ENCODE measurements around the gene GLUD2. TPM values are rescaled to one million over a fixed set of nuclear protein-coding genes. Genes with fewer than 3 reads are reported as not detected.
"Not testable (repeated sequence)": the region's sequence is repeated elsewhere in the genome, so short reads cannot be mapped to it uniquely, and the experiment has no call there.

GLUD2 gene
- total RNA-seq: under 1 TPM; 0.27 to 0.32 TPM

DNA sequence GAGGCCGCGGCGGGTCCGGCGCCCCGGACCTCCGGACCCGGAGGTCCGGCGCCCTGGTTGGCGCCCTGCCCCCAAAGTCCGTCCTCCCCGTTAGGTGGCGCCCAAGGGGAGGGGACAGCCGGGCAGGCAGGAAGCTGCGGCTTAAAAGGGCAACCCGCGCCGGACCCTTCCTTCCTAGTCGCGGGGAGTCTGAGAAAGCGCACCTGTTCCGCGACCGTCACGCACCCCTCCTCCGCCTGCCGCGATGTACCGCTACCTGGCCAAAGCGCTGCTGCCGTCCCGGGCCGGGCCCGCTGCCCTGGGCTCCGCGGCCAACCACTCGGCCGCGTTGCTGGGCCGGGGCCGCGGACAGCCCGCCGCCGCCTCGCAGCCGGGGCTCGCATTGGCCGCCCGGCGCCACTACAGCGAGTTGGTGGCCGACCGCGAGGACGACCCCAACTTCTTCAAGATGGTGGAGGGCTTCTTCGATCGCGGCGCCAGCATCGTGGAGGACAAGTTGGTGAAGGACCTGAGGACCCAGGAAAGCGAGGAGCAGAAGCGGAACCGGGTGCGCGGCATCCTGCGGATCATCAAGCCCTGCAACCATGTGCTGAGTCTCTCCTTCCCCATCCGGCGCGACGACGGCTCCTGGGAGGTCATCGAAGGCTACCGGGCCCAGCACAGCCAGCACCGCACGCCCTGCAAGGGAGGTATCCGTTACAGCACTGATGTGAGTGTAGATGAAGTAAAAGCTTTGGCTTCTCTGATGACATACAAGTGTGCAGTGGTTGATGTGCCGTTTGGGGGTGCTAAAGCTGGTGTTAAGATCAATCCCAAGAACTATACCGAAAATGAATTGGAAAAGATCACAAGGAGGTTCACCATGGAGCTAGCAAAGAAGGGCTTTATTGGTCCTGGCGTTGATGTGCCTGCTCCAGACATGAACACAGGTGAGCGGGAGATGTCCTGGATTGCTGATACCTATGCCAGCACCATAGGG, at the start of gene GLUD2:
Gene GLUD2, plus strand, starts transcription at position 170 of the 979 bp plus-strand sequence. Its CDS starts 75 bp downstream, at position 245.
- CTCF ChIA-PET; H3K27ac Mint-ChIP-seq; DNase-seq; H3K4me3 Mint-ChIP-seq; H3K4me1 Mint-ChIP-seq; H3K36me3 Mint-ChIP-seq (ENCODE audit: low read depth); POLR2A ChIA-PET; H3K9me3 Mint-ChIP-seq: not testable (repeated sequence)
- peaks cover 16% of the 10 kb centered on the region for H3K27me3 Mint-ChIP-seq

DNA sequence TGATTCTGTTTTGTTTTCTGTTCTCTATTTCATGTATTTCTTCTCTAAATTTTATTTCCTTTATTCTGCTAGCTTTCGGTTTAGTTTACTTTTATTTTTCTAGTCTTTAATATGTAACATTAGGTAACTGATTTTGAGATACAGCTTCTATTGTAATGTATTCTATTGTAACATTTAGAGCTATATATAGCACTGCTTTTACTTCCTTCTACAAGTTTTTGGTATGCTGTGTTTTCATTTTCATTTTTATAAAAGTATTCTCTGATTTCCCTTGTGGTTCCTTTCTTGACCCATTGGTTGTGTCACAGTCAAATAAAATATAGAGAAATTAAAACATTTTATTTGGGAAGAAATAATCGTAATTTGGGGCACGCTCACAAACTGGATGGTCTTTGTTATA, 48.0 kb upstream of the GLUD2 start:
- no peaks in the 10 kb centered on the region for H3K4me1 Mint-ChIP-seq
- ChIA-PET CTCF (no interaction called here), POLR2A (no interaction called here)
- no peak for DNase-seq
- no peaks in the 10 kb centered on the region for H3K36me3 Mint-ChIP-seq (ENCODE audit: low read depth)
- no peak overlapping the region for H3K4me3 Mint-ChIP-seq
- H3K27me3 Mint-ChIP-seq: no peaks in the 10 kb centered on the region
- H3K9me3 Mint-ChIP-seq: no peaks in the 10 kb centered on the region
- H3K27ac Mint-ChIP-seq: no peak overlapping the region

DNA sequence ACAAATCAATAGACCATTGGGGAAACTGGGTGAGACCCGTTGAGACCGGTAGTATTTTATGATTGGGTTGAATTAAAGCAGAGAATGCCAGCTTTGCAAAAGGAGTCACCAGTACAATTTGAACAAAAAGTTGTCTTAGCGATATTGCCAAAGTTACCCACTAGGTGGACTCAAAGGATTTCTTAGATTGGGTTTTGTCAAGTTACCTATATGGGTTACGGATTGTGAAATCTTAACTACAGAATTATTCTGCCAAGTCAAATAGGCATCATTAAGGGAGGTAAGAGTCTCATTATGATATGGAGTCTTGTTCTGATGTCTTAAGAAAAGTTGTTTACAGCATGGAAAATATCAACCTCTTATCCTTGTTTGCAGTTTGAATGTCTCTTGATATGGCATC, 46.8 kb upstream of the GLUD2 start:
- Mint-ChIP-seq H3K9me3 (no peaks in the 10 kb centered on the region), H3K27ac (no peak overlapping the region), H3K27me3 (no peaks in the 10 kb centered on the region), H3K36me3 (ENCODE audit: low read depth) (no peaks in the 10 kb centered on the region), H3K4me3 (no peak overlapping the region), H3K4me1 (no peaks in the 10 kb centered on the region)
- ChIA-PET CTCF (no interaction called here), POLR2A (no interaction called here)
- no peak for DNase-seq

DNA sequence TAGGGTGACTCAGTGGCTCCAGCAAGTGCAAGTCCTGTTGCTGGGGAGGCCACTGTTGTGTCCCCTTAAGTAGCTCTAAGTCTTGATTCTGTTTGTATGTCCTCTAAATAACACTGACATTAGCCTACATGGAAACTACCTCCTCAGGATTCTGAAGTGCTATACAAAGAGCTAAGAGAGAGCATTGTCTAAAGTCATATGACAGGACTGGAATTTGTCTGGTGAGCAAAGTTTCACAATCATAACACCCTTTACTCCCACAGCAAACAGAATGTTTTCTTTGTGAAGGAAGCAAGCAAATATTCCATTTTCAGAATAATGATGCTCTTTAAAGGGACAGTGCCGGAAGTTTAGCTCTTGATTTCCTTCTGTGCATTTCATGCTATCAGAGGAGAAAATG, 38.5 kb upstream of the GLUD2 start:
- H3K36me3 Mint-ChIP-seq (ENCODE audit: low read depth): no peaks in the 10 kb centered on the region

DNA sequence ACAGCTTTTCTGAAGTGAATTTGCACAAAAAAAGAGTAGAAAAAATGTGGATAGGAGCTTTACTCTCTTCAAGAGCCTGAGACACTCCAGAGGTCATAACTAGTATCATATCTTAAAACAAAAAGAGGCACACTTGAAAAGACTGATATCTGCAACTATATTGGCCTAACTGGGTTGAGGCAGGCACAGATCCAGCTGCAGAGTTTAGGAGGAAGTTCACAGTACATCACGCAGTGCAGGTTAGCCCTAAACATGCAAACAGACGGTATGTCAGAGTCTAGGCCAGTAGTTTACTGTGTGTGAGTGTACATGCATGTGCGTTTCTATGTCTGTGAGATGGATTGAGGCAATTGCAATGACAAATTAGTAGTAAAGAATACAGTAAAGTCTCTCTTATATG, 37.6 kb upstream of the GLUD2 start:
- H3K9me3 Mint-ChIP-seq: no peaks in the 10 kb centered on the region
- H3K27me3 Mint-ChIP-seq: no peaks in the 10 kb centered on the region
- H3K4me1 Mint-ChIP-seq: no peaks in the 10 kb centered on the region
- no peak overlapping the region for H3K27ac Mint-ChIP-seq
- no peak for DNase-seq
- no peaks in the 10 kb centered on the region for H3K36me3 Mint-ChIP-seq (ENCODE audit: low read depth)
- ChIA-PET CTCF (no interaction called here), POLR2A (no interaction called here)
- H3K4me3 Mint-ChIP-seq: no peak overlapping the region

More for the DNA sequence above, 38.5 kb upstream of the GLUD2 start:
- no peaks in the 10 kb centered on the region for H3K27me3 Mint-ChIP-seq
- no peak overlapping the region for H3K27ac Mint-ChIP-seq
- no peak for DNase-seq
- no peaks in the 10 kb centered on the region for H3K9me3 Mint-ChIP-seq
- no peaks in the 10 kb centered on the region for H3K4me1 Mint-ChIP-seq
- no peak overlapping the region for H3K4me3 Mint-ChIP-seq
- CTCF ChIA-PET: no interaction called here
- POLR2A ChIA-PET: no interaction called here

DNA sequence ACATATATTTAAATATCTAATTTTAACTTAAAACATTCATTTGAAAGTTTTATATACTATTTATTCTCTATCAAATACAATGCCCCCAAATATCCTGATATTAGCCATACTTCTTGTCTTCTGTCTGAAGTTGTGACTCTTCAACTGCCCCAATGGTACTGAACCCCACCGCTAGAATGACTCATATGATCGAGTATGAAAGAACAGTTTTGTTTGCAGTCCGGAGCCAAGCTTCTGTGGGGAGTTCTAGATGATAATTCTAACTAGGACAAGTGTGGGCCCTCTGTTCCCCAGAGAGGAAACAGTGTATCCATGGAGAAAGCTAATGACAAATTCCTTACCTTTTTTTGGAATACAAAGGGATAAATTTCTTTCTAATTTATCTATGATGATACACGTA, 37.2 kb upstream of the GLUD2 start:
- POLR2A ChIA-PET: no interaction called here
- CTCF ChIA-PET: no interaction called here
- DNase-seq: no peak
- no peaks in the 10 kb centered on the region for H3K36me3 Mint-ChIP-seq (ENCODE audit: low read depth)
- H3K27ac Mint-ChIP-seq: no peak overlapping the region
- H3K9me3 Mint-ChIP-seq: no peaks in the 10 kb centered on the region
- H3K4me3 Mint-ChIP-seq: no peak overlapping the region
- no peaks in the 10 kb centered on the region for H3K27me3 Mint-ChIP-seq
- no peaks in the 10 kb centered on the region for H3K4me1 Mint-ChIP-seq

DNA sequence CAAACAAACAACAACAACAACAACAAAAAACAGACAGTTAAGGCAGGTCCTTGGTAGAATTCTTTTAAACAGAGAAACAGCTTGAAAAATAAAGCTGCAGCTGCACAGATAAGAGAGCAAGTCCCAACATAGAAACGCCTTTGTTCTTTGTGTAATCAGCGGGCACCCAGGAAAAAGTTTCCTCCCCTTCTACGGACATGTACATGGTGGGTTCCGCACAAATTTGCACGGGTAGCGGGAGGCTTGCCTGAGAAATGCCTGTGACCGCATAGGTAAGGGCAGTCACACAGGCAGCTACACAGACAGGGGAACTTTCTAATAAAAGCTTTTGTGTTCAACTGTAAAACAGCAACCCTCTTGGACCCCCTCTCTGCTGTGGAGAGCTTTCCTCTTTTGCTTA, 36.2 kb upstream of the GLUD2 start:
- Mint-ChIP-seq H3K4me1 (no peaks in the 10 kb centered on the region), H3K27ac (no peak overlapping the region), H3K36me3 (ENCODE audit: low read depth) (no peaks in the 10 kb centered on the region), H3K4me3 (no peak overlapping the region), H3K27me3 (no peaks in the 10 kb centered on the region), H3K9me3 (no peaks in the 10 kb centered on the region)
- ChIA-PET CTCF (no interaction called here), POLR2A (no interaction called here)
- DNase-seq: no peak

DNA sequence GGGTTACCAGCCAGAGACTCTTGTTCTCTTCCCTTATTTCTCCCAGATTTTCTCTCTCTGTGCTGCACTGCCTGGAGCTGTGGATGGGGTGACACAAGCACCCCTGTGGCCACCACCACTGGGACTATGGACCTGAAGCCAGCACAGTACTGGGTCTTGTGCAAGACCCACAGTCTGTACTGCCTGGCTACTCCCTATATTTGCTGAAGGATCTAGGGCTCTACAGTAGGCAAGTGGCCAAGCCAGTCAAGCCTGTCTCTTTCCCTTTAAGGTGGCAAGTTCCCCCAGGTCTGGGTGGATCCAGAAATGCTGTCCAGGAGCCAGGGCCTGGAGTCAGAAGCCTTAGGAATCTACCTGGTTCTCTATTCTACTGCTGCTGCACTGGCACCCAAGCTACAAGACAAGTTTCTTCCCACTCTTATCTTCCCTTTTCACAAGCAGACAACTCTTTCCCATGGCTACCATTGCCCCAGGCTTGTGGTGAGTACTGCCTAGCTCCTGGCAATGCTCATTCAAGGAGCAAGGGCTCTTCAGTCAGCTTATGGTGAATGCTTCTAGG, 33.4 kb upstream of the GLUD2 start:
- POLR2A ChIA-PET: no interaction called here
- H3K27me3 Mint-ChIP-seq: no peaks in the 10 kb centered on the region
- H3K4me1 Mint-ChIP-seq: no peaks in the 10 kb centered on the region
- CTCF ChIA-PET: no interaction called here
- no peak for DNase-seq
- no peaks in the 10 kb centered on the region for H3K9me3 Mint-ChIP-seq
- no peak overlapping the region for H3K4me3 Mint-ChIP-seq
- no peak overlapping the region for H3K27ac Mint-ChIP-seq
- no peaks in the 10 kb centered on the region for H3K36me3 Mint-ChIP-seq (ENCODE audit: low read depth)

DNA sequence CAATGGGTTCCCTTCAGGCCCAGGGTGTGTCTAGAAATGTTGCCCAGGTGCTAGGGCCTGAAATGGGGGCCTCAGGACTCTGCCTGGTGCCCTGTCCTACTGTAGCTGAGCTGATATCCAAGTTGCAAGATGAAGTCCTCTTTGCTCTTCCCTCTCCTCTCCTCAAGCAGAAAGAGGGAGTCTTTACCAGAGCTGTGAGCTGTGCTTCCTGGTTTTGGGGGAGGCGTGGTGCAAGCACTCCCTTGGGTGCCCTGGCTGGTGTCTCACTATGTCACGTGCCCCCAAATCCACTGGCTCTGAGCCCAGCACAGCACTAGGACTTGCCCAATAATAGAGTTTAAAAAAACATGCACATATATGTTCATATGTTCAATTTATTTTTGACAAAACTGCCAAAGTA, 32.6 kb upstream of the GLUD2 start:
- Mint-ChIP-seq H3K9me3 (no peaks in the 10 kb centered on the region), H3K36me3 (ENCODE audit: low read depth) (no peaks in the 10 kb centered on the region), H3K27ac (no peak overlapping the region), H3K4me1 (no peaks in the 10 kb centered on the region), H3K4me3 (no peak overlapping the region), H3K27me3 (no peaks in the 10 kb centered on the region)
- POLR2A ChIA-PET: no interaction called here
- CTCF ChIA-PET: no interaction called here
- no peak for DNase-seq

DNA sequence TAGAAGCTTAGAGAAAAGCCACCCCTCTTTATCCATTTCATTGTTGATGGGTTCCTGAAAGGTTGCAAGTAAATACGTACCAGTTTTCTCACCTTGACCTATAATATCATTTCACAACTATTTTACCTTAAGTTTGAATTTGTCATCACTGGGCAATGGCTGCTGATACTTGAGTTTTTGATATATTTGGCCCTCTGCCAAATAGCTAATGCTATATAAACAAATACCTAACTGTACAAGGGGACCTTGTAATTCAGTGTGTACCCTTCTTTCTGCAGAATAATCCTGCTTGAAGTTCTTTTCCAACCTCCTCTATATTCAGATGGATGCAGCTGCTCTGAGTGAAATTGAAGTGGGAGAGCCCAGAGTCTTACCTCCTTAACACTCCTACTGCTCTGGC, 19.0 kb upstream of the GLUD2 start:
- ChIA-PET POLR2A (no interaction called here), CTCF (no interaction called here)
- no peaks in the 10 kb centered on the region for H3K9me3 Mint-ChIP-seq
- DNase-seq: no peak
- H3K4me3 Mint-ChIP-seq: no peak overlapping the region
- no peaks in the 10 kb centered on the region for H3K4me1 Mint-ChIP-seq
- no peaks in the 10 kb centered on the region for H3K27me3 Mint-ChIP-seq
- no peaks in the 10 kb centered on the region for H3K36me3 Mint-ChIP-seq (ENCODE audit: low read depth)
- H3K27ac Mint-ChIP-seq: no peak overlapping the region

DNA sequence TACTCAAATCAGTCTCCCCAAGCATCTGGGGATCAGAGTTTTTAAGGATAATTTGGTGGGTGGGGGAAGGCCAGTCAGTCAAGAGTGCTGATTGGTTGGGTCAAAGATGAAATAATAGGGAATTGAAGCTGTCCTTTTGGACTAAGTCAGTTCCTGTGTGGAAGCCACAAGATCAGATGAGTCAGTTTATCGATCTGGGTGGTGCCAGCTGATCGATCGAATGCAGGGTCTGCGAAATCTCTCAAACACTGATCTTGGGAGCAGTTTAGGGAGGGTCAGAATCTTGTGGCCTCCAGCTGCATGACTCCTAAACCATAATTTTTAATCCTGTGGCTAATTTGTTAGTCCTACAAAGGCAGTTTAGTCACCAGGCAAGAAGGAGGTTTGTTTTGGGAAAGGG, 17.3 kb upstream of the GLUD2 start:
- H3K36me3 Mint-ChIP-seq (ENCODE audit: low read depth): no peaks in the 10 kb centered on the region
- no peak overlapping the region for H3K4me3 Mint-ChIP-seq
- CTCF ChIA-PET: no interaction called here
- H3K4me1 Mint-ChIP-seq: no peaks in the 10 kb centered on the region
- H3K27ac Mint-ChIP-seq: no peak overlapping the region
- no peaks in the 10 kb centered on the region for H3K27me3 Mint-ChIP-seq
- POLR2A ChIA-PET: no interaction called here
- DNase-seq: no peak
- H3K9me3 Mint-ChIP-seq: no peaks in the 10 kb centered on the region

DNA sequence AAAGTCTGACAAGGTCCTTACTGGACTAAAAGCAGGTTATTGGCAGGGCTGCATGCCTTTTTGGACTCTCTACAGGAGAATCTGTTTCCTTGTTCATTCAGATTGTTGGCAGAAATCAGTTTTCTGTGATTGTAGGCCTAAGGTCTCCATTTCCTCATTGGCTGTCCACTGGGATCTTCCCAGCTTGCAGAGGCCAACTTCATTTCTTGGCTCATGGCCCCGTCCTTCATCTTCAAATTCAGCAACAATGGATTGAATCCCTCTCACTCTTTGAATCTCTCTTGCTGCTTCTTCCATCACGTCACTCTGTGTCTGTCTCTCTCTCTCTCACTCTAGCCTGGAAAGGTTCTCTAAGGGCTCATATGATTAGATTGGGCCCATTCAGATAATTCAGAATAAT, 14.9 kb upstream of the GLUD2 start:
- ChIA-PET CTCF (no interaction called here), POLR2A (no interaction called here)
- H3K27me3 Mint-ChIP-seq: no peaks in the 10 kb centered on the region
- no peaks in the 10 kb centered on the region for H3K9me3 Mint-ChIP-seq
- no peak overlapping the region for H3K4me3 Mint-ChIP-seq
- H3K4me1 Mint-ChIP-seq: no peaks in the 10 kb centered on the region
- H3K36me3 Mint-ChIP-seq (ENCODE audit: low read depth): no peaks in the 10 kb centered on the region
- H3K27ac Mint-ChIP-seq: no peak overlapping the region
- no peak for DNase-seq

DNA sequence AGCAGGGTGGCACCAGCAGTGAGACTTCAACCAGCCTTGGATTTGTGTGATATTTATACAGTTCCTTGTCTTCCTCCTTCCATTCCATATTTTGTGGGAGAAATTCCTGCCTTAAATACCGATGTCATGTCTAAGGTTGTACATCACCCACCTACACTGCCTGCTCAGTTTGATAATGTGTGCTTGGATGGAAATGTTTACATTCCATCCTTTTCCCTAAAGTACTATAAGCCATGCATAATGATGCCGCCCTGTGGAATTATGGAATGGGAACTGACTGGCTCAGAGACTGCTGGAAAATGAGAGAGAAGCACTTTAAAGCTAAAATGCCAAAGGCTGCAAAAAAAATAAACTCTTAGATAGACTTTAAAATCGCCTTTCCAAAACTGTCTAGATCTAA, 11.3 kb upstream of the GLUD2 start:
- DNase-seq: no peak
- H3K36me3 Mint-ChIP-seq (ENCODE audit: low read depth): no peaks in the 10 kb centered on the region
- H3K4me3 Mint-ChIP-seq: no peak overlapping the region
- H3K27me3 Mint-ChIP-seq: no peaks in the 10 kb centered on the region
- H3K9me3 Mint-ChIP-seq: no peaks in the 10 kb centered on the region
- ChIA-PET CTCF (no interaction called here), POLR2A (no interaction called here)
- H3K4me1 Mint-ChIP-seq: no peaks in the 10 kb centered on the region
- H3K27ac Mint-ChIP-seq: no peak overlapping the region

DNA sequence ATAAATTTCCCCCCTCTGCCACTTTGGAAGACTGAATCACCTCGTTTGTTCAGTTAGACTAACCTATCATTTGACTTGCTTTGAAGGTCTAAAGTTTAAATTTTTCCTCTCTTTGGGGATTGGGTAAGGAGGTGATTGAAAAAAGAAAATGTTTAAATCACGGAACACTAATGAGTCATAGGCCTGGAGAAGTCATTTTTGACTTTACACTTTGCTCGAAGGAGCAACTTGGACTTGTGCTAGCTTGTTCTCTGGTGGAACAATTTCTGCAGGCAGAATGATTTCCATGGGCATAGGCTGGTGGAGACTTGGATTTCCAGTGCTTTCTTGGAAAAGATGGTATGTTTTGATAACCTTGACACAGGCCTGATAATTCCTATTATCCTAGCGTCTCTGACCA, 10.5 kb upstream of the GLUD2 start:
- no peak overlapping the region for H3K27ac Mint-ChIP-seq
- no peak overlapping the region for H3K4me3 Mint-ChIP-seq
- DNase-seq: no peak
- H3K36me3 Mint-ChIP-seq (ENCODE audit: low read depth): no peaks in the 10 kb centered on the region
- POLR2A ChIA-PET: no interaction called here
- CTCF ChIA-PET: no interaction called here
- no peaks in the 10 kb centered on the region for H3K4me1 Mint-ChIP-seq
- no peaks in the 10 kb centered on the region for H3K9me3 Mint-ChIP-seq
- H3K27me3 Mint-ChIP-seq: no peaks in the 10 kb centered on the region

All from activated CD4-positive, alpha-beta T cell treated with anti-CD3 and anti-CD28 coated beads, Interleukin-2, amount 10 ng/mL, durations not matched to agents 7 days and 5 days (primary cell).